Brain pericyte (primary cell): ENCODE results near the gene LRRC27.

Source experiments
- DNase-seq: peaks from one replicate; pipeline ENCODE4 v3.0.0-alpha.2; 2012; ENCODE audit warnings: low read depth, low spot score

The LRRC27 gene

GRCh38 chr10:132357286-132358058, 25.5 kb downstream of the LRRC27 start:
- DNase-seq, result no peak

GRCh38 chr10:132359305-132360040, 27.5 kb downstream of the LRRC27 start:
- no peak for DNase-seq

GRCh38 chr10:132360766-132361447, 28.9 kb downstream of the LRRC27 start:
- no peak for DNase-seq

DNA sequence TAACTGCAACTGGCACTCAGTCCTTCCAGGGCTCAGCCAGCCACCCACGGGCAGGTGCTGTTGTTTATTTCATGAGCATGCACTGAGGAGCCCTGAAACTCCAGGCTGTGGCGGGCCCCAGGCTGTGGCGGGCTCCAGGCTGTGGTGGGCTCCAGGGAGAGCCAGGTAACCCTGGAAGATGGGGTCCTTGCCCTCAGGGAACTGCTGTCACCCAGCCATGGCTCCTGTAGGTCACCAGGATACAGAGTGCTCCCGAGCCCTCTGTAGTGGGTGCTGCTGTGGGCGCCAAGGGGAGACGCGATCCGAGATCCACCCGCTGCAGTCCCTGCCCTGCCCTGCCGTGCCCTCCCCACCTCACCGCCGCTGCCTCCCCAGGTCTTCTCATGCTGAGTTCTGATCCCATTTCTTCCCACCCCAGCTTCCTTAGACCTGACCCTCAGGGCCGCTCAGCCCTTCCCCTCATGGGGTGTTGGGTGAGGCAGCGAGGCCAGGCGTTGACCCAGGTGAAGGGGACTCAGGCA, 29.6 kb downstream of the LRRC27 start:
- DNase-seq, result no peak

DNA sequence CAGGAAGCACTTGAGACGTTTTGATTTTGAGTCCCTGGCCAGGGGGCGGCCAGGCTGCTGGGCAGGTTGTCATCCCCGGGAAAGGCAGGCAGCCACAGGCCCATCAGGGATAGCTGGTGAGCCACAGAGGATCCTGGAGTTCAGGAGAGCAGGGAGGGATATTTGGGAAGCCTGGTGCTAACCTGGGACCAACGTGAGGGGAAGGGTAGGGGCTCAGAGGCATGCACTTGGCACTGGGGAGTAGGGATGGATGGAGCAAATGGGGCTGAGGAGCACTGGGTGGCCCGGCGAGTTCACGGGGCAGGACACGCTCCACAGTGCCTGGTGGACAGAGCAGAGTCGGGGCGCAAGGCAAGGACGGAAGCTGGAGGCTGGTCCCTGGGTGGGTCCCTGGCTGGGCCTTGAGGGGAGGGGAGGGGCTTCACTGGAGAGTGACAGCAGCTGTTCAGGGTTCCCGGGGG, 30.2 kb downstream of the LRRC27 start:
- no peak for DNase-seq

DNA sequence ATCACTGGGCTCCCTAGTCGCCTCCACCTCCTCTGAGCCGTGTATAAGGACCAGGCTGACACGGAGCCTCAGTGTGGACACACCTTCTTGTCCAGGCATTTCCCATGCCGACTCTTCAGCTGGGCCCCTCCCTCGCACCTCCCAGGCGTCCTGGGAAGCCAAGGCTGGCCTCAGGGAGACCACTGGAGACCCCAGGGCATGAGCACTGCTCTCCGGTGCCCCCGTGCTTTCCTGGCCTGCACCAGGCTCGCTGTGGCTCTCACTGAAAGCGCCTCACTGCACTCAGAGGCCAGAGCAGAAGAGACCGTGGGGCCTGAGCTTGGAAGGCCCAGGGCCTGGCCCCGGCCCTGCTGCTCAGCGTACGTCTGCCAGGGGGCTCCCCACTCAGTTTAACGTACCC, 31.4 kb downstream of the LRRC27 start:
- DNase-seq, result no peak

GRCh38 chr10:132363921-132364593, 32.1 kb downstream of the LRRC27 start:
- DNase-seq, result no peak

- DNase-seq, result no peak
Measured at GRCh38 chr10:132364594-132364970, 32.6 kb downstream of the LRRC27 start.

DNA sequence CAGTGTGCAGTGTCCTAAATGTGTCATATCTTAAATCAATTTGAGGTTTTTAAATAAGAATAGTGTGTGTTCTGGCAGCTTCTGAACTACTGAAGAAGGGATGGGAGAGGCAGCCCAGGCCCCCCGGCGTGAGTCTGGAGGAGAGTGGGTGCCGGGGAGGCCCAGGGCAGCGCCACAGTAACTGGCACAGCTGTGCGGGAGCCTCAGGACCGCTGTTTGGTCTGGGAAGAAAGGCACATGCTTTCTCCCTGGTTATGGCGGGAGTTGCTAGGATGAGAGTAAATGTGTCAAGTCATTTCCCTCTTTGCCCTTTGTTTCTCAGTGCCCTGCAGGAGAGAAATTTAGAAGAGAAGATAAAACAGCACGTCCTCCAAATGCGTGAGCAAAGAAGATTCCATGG, 33.1 kb downstream of the LRRC27 start:
- DNase-seq, result no peak

GRCh38 chr10:132366006-132366405, 34.0 kb downstream of the LRRC27 start:
- DNase-seq, result no peak

DNA sequence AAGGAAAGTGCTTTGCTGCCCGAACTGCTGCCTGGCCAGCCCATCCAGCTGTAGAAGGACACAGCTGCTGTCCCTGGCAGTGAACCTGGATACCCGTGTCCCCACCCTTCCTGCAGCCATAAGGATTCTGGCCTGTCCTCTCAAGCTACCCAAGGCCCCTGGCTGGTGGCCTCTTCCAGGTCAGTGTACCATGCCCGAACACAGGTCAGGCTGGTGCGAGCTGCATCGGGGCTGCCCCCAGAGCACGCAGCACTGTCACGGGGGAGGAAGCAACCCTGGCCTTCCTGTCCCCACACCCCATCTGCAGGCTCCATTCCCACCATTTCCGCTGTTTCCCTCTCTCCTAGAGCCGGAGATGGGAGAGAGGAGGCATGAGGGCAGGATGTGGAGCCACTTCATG, 34.5 kb downstream of the LRRC27 start:
- DNase-seq, result no peak

- no peak for DNase-seq
Measured at GRCh38 chr10:132368391-132368790, 36.4 kb downstream of the LRRC27 start.

DNA sequence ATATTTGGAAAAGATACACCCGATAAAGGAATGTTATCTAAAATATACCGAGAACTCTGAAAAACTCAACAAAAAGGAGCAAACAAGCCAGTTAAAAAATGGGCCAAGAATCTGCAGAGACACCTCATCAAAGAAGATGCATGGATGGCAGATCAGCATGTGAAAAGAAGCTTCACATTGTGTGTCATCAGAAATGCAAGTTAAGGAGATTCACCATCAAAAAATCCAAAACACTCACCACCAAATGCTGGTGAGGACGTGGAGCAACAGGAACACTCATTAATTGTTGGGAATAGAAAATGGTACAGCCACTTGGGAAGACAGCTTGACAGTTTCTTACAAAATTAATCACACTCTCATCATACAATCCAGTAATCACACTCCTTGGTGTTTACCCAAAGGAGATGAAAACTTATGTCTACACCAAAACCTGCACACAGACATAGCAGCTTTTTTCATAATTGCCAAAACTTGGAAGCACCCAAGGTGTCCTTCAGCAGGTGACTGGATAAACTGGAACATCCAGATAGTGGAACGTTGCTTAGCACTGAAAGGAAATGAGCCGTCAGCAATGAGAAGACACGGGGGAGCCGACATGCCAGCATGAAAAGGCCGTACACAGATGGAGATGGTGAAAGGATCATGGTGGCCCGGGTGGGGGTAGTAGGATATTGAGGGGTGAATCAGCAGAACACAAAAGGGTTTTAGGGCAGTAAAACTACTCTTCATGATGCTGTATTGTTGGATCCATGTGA, 37.1 kb downstream of the LRRC27 start:
- DNase-seq, result no peak

- no peak for DNase-seq
Measured at GRCh38 chr10:132369636-132370185, 37.7 kb downstream of the LRRC27 start.

DNA sequence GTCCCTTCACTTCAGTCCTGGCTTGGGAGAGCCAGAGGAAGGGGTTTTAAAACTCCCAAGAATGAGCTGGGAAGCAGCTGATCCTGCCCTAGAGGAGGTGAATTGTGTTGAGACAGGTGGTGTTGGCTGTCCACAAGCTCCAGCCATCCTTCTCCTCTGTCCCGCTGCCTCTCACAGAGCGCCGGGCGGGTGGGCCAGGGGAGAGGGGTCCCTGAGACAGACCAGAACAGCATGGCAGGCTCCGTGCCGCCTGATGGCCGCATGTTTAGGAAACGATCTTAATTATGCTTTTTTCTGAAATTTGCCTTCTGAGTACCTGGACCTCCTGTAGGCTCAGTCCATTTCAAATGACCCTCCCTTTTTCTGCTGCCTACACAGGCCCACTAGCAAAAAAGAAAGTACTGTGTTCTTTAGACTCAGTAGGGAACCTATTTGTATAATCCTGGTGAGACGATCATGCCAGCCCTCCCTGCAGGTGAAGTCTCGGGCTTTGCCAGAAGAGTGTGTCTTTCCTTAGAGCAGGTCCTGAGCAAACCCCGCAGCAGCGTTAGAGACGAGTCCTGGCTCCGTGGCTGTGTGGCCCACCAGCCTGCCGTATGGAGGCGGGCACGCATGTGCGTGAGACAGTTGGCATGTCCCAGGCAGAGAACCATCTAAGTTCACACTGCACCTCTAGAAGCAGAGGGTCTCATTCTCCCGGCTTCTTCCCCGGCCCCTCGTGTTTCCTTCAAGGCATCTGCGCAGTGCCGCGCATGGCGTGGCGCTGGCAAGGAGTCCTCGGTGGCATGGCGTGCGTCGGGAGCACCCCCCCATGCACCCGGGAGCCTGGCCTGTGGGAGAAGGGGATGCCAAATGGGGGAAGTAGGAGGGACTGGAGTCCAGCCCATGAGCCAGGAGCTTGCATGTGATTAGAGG, 38.7 kb downstream of the LRRC27 start:
- DNase-seq, result no peak

- no peak for DNase-seq
Measured at GRCh38 chr10:132371641-132372081, 39.7 kb downstream of the LRRC27 start.

- no peak for DNase-seq
Measured at GRCh38 chr10:132372516-132373095, 40.6 kb downstream of the LRRC27 start.

DNA sequence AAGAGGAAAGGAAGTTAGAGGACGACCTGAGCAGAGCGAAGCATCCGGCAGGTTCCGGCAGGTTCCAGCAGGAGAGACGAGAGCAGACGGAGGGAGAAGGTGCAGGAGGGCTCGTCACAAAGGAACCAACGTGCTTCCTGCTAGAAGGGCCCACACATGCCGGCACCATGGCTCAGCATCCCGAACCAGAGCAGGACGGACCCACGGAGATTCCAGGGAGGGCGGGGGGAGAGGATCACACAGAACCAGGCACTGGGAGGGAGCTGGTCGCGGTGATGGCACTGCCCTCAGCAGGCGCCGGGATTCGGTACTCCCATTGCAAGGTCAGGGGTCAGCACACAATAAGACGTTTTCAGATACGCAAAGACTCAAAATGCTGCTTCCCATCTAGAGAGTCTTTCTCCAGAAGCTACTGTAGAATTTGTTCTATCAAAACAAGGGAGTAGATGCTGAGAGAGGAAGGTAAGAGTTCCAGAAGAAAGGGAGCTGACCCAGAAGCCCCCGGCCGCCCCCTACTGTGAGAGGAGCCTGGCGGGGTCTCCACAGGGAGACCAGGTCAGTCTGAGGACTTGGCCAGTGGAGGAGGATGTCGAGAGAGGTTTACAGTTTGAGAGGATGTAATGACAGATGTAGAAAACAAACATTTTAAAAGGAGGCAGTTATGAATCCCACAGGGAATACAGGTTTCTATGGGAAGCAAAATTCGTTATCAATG, 41.4 kb downstream of the LRRC27 start:
- DNase-seq, result no peak
